ENCODE measurements around the gene TCL1B.

The TCL1B gene

DNA sequence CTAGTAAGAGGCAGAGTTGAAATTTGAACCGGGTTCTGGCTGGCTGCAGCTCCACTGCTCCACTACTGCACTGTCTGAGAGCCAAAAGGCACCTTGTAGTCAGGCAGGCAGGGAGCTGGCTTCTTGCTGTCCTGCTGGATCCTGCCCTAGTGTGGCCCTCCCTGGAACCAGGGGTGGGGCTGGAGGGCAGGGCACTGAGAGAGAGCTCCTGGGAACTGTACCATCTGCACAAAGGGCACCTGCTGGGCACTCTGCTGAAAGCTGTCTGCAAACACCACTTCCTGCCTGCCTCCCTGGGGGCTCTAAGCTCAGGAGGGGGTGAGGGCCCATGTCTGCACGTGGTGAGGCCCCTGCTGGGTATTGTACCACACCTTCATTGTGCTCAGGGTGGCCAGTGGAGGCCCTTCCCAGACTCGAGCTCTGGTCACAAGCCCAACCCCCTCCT, 19.0 kb upstream of the TCL1B start:
- DNase-seq, result no peak

GRCh38 chr14:95668235-95668772, 17.9 kb upstream of the TCL1B start:
- DNase-seq, result no peak

GRCh38 chr14:95674613-95675012, 11.6 kb upstream of the TCL1B start:
- no peak for DNase-seq

- DNase-seq, result no peak
Measured at GRCh38 chr14:95675486-95675885, 10.7 kb upstream of the TCL1B start.

DNA sequence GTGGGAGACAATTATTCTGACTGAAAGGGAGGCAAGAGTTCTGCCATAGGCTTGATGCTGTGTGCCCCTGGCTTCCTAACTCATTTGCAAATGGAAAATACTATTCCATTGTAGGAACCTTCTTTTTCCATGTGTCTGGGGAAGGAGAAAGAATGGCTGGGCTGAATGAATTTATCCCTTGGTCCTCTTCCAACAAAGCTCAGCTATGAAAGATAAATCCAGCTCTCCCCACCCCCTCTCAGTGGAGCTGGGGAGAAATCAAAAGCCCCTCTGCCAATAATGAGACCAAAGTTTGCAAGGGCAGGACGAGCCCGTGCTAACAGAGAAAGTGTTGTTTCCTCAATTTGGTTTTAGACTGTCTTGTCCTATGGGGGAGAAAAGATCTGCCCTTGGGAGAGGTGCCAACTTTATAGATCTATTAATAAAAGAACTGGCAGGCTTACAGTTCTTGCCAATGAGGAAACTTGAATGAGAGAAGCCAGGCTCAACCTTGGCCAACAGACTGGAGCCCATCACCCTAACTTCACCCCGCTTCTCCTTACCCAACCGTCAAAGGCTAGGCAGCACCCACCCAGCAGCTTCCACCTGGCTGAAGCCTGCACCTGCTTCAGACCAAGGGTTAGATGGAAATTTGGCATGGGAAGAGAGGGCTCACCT, 8.9 kb upstream of the TCL1B start:
- DNase-seq, result no peak

GRCh38 chr14:95679148-95679815, 6.9 kb upstream of the TCL1B start:
- no peak for DNase-seq

- DNase-seq, result no peak
Measured at GRCh38 chr14:95679998-95680735, 6.1 kb upstream of the TCL1B start.

- DNase-seq, result no peak
Measured at GRCh38 chr14:95681153-95681552, 5.1 kb upstream of the TCL1B start.

DNA sequence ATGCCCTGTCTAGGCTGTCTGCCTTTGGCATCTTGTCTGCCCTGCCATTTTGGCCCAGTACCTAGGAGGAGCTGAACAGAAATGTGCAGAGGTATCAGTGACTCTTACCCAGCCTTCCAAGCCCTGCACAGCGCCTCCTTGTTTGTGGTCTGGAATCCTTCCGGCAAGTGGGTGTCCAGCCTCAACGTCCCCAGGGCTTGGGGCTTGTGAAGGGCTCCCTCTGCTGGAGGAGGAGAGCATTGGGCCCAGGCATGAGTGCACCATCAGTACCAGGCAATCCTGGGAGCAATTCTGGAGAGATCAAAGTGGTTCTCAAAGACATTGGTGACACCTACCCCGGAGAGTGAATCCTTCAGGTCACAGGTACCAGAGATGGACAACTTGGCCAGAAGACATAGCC, 2.4 kb upstream of the TCL1B start:
- DNase-seq, result peak; percentile 36

GRCh38 chr14:95686935-95687334, 709 bp downstream of the TCL1B start:
- no peak for DNase-seq

- no peak for DNase-seq
Measured at GRCh38 chr14:95689441-95689840, 3.2 kb downstream of the TCL1B start.

DNA sequence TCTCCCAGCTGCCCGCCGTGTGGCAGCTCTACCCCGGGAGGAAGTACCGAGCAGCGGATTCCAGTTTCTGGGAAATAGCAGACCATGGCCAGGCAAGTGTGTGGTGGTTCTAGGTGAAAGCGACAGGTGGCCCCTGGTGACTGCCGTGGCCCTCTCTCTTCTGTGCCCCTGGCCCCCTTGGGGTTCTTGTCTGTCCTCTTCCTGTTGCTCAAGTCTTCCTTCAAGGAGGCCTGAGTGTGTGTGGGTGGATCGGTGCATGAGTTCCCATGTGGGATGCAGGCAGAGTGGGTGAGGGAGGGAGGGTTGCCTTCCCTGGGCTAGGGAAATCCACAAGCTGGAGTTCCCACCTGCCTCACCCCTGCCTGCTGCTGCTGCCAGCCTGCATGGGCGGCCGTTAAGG, 4.6 kb downstream of the TCL1B start:
- no peak for DNase-seq

DNA sequence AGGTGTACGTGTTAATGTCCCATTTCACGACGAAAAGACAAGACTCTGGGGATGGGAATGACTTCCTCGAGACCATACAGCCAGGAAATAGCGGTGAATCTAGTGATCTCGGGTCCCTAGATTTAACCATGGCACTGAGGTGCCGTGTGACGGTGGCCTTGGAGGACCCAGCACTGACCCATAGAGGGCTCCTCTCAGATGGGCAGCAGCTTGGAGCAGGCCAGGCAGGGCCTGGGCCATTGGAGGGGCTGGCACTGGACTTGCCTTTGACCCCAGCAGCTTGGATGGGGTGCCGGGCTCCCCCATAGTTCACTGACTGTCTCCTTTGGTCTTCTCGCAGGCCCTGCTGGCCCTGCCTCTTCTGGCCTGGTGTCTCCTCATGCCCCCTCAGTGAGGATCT, 5.4 kb downstream of the TCL1B start:
- DNase-seq, result no peak

DNA sequence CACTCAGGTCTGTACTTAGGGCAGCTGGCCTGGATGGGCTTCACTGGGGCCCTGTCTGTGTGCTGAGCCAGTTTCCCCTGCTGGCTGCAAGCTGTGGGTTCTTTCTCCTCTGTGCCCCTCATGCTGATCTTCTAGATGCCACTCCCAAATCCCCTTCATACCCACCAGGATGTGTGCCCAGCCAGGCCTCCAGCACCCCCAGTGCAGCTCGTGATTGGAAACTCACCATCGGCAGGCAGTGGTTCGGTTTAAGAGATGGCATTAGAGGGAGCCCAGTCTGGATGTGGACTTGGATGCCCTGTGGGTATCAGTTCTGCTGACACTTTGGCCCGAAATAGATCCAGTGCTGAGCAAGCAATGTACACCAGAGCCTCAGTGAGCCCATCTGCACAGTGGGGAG, 5.9 kb downstream of the TCL1B start:
- DNase-seq, result no peak

DNA sequence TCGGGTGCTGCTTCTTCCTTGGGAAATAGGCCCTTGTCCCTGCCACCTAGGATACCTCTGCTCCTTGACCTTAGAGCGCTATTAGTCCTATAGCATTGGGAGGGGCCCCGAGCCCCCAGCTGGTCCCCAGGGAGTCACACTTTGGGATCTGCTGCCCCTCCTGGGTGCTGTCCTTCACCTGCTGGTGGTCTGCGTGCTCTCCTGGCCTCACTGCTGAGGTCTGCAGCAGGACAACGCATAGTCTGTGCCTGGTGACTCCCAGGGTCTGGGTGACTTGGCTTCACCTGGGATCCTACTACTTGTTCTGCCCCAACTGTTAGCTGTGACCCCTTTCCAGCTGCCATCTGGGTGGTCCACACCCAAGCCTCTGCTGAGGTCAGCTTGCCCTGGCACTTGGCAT, 8.8 kb downstream of the TCL1B start:
- no peak for DNase-seq

DNA sequence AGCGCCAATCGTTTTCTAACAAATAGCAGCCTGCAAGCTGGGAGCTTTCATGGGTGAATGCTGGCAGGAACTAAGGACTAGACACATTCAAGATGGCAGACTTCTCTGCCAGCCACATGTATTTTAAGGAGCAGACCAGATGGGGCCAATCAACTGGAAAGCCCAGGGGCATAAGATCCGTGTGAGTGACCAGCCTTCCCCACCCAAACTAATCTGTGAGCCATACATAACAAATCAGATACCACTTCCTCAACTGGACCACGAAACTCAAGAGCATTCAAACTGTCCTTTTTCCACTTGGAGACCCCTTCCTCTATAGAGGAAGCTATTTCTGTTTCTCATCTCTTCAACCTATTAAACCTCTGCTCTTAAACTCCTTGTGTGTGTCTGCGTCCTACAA, 9.7 kb downstream of the TCL1B start:
- no peak for DNase-seq

- DNase-seq, result no peak
Measured at GRCh38 chr14:95696741-95697140, 10.5 kb downstream of the TCL1B start.

GRCh38 chr14:95697764-95698163, 11.5 kb downstream of the TCL1B start:
- no peak for DNase-seq

GRCh38 chr14:95698287-95698686, 12.1 kb downstream of the TCL1B start:
- DNase-seq, result no peak

DNA sequence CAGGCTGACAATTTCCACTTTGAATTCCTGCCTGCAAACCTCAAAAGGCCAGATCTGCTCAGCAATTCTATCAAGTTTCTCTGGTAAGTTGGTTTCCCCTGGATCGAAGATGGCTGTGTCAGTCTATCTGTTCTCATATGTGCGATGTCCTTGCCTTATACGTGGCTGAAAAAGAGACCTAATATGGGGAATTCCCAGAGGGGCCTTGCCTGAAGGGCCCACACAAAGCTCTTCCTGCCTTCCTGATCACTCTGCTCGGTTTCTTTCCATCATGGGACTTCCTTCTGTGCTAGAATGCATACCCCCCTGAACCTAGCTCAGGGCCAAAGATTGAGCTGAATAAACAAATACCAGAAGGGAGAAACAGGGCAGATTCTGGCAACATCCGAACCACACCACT, 13.2 kb downstream of the TCL1B start:
- DNase-seq, result no peak

DNA sequence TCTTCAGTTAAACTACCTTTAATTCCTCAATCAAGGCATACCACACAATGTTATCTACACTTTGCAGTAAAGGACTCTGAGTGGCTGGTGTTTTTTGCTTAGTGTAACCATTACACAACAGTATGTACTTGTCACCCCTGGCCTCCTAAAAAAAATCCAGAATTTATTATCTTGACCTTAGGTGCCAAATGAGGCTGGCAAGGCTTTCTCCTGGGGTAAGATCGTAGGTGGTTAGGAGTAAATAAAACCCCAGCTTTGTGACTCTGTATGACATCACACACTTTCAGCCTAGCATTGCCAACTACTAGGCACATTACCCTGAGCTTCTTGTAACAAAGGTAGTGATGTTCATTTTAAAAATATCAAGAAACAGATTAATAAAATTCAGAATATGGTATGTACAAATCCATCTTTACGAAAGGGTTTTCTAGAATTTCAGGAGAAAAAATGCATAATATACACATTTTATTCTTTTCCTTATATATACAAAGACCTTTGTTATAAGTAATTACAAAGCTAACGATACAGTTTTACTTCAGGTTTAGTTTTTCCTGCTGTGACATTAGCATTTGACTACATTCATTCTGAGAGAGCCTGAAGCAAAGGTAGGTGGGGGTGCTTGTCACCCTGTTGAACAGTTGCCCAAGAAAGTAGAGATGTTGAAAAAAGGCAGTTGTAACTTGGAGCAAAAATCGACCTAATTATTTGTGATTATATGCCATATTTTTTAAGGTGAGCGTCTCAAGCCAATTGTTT, 14.2 kb downstream of the TCL1B start:
- DNase-seq, result no peak

DNA sequence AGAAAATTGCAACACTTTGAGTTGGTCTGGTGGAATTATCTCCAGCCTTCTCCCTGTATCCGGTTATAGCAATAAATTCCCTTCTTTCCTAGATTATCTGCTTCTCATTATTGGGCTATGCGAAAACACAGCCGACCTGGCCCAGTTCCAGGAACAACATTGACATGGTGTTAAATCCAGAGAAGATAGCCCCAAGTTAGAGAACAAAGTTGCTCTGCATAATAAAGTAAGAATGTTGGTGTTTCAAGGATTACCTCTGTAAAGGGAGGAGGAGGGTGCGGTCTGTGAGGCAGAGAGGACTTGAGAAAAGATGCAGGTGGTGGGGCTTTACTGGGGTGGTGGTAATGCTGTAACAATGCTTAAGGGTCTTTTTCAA, 15.6 kb downstream of the TCL1B start:
- no peak for DNase-seq

GRCh38 chr14:95703341-95703740, 17.1 kb downstream of the TCL1B start:
- no peak for DNase-seq
